Loucy (cell line): Measurements from ENCODE around the gene MEIKIN.

Experiments used
- H2AFZ ChIP-seq: fragments of 200-600 bp; sonication (generic); 2 replicates; pipeline ENCODE4 v1.6.0; 2016; ENCODE audit warnings: antibody characterized with exemption, mild to moderate bottlenecking, low read length, moderate library complexity
- H3F3A ChIP-seq: fragments of 200-600 bp; 2 replicates; pipeline ENCODE4 v1.6.0; 2016; ENCODE audit warnings: antibody characterized with exemption, low read depth, mild to moderate bottlenecking
- H3K27me3 ChIP-seq: fragments of 200-600 bp; sonication (generic); 2 replicates; pipeline ENCODE4 v1.6.1; 2014; ENCODE audit warnings: low read length, mild to moderate bottlenecking; ENCODE audit not compliant: insufficient read depth, poor library complexity, severe bottlenecking
- H3K36me3 ChIP-seq: fragments of 200-600 bp; sonication (generic); 2 replicates; pipeline ENCODE4 v1.6.1; 2016; ENCODE audit warnings: low read length; ENCODE audit not compliant: insufficient read depth
- H3K4me1 ChIP-seq: fragments of 200-600 bp; sonication (generic); 2 replicates; pipeline ENCODE4 v1.5.1; 2014; ENCODE audit warnings: low read length, mild to moderate bottlenecking; ENCODE audit not compliant: insufficient read depth, poor library complexity, severe bottlenecking
- H3K4me2 ChIP-seq: fragments of 200-600 bp; sonication (generic); 2 replicates; pipeline ENCODE4 v1.6.0; 2014; ENCODE audit warnings: antibody characterized with exemption, low read length, low read depth, mild to moderate bottlenecking; ENCODE audit not compliant: poor library complexity, severe bottlenecking
- H3K4me3 ChIP-seq: fragments of 200-600 bp; sonication (generic); 2 replicates; pipeline ENCODE4 v1.5.1; 2014; ENCODE audit warnings: low read length, mild to moderate bottlenecking, mixed read lengths; ENCODE audit not compliant: poor library complexity, severe bottlenecking
- H3K79me2 ChIP-seq: fragments of 200-600 bp; sonication (generic); 2 replicates; pipeline ENCODE4 v1.6.1; 2014; ENCODE audit warnings: low read length; ENCODE audit not compliant: insufficient read depth
- H3K9ac ChIP-seq: fragments of 200-600 bp; sonication (generic); 2 replicates; pipeline ENCODE4 v1.6.0; 2014; ENCODE audit warnings: mild to moderate bottlenecking, low read depth, low read length, moderate library complexity; ENCODE audit not compliant: poor library complexity, severe bottlenecking
- H3K9me2 ChIP-seq: fragments of 200-600 bp; sonication (generic); replicated peaks from 2 replicates; pipeline ENCODE4 v1.6.1; 2016; ENCODE audit warnings: low read depth, low read length, mixed read lengths
- H3K9me3 ChIP-seq: fragments of 200-600 bp; sonication (generic); 2 replicates; pipeline ENCODE4 v1.6.1; 2014; ENCODE audit warnings: mild to moderate bottlenecking, antibody characterized with exemption, low read length, low read depth; ENCODE audit not compliant: insufficient read depth
- H4K20me1 ChIP-seq: fragments of 200-600 bp; sonication (generic); 2 replicates; pipeline ENCODE4 v1.6.0; 2014; ENCODE audit warnings: antibody characterized with exemption, low read length, mild to moderate bottlenecking; ENCODE audit not compliant: insufficient read depth, poor library complexity, severe bottlenecking
- CTCF ChIP-seq: fragments of 200-600 bp; sonication (generic); conservative IDR thresholded peaks from 2 replicates; pipeline ENCODE4 v1.5.1; 2014; ENCODE audit warnings: mild to moderate bottlenecking, antibody characterized with exemption, low read length
- EZH2phosphoT487 ChIP-seq: fragments of 200-600 bp; IDR thresholded peaks from 2 replicates; pipeline ENCODE4 v1.6.1; 2018; ENCODE audit warnings: antibody characterized with exemption, mild to moderate bottlenecking, moderate library complexity, borderline replicate concordance

The MEIKIN gene

GRCh38 chr5:131825404-131826013 lies 120.0 kb downstream of the MEIKIN start:
- Histone ChIP-seq H3K9me2 (no peaks in the 10 kb centered on the region), H3K9me3 (no peaks in the 10 kb centered on the region), H4K20me1 (no peaks in the 10 kb centered on the region), H2AFZ (no peak overlapping the region), H3K4me1 (peaks cover 4% of the 10 kb centered on the region), H3K36me3 (no peaks in the 10 kb centered on the region), H3K4me2 (no peak overlapping the region), H3K9ac (no peak overlapping the region), H3F3A (no peaks in the 10 kb centered on the region), H3K79me2 (no peaks in the 10 kb centered on the region), H3K4me3 (no peak overlapping the region), H3K27me3 (no peaks in the 10 kb centered on the region)
- no peak for TF ChIP-seq EZH2phosphoT487
- no peak for TF ChIP-seq CTCF

GRCh38 chr5:131824631-131825030 lies 120.8 kb downstream of the MEIKIN start:
- H2AFZ ChIP-seq, result no peak overlapping the region
- no peak overlapping the region for H3K4me2 ChIP-seq
- H4K20me1 ChIP-seq, result no peaks in the 10 kb centered on the region
- H3K9ac ChIP-seq, result no peak overlapping the region
- H3K4me1 ChIP-seq, result peaks cover 4% of the 10 kb centered on the region
- H3K36me3 ChIP-seq, result no peaks in the 10 kb centered on the region
- H3K27me3 ChIP-seq, result no peaks in the 10 kb centered on the region
- no peaks in the 10 kb centered on the region for H3K9me3 ChIP-seq
- no peaks in the 10 kb centered on the region for H3K9me2 ChIP-seq
- TF ChIP-seq CTCF (no peak), EZH2phosphoT487 (no peak)
- no peaks in the 10 kb centered on the region for H3F3A ChIP-seq
- no peaks in the 10 kb centered on the region for H3K79me2 ChIP-seq
- H3K4me3 ChIP-seq, result no peak overlapping the region

DNA sequence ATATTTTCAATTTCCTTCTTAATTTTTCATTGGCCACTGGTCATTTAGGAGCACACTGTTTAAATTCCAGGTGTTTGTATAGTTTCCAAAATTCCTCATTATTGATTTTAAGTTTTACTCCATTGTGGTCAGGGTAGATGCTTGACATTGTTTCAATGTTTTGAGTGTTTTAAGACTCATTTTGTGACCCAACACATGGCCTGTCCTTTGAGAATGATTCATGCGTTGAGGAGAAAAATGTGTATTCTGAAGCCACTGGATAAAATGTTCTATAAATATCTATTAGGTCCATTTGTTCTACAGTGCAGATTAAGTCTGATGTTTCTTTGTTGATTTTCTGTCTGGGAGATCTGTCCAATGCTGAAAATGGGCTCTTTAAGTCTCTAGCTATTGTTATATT lies 124.2 kb downstream of the MEIKIN start:
- TF ChIP-seq EZH2phosphoT487 (no peak), CTCF (no peak)
- no peaks in the 10 kb centered on the region for H3F3A ChIP-seq
- no peak overlapping the region for H3K4me3 ChIP-seq
- no peaks in the 10 kb centered on the region for H3K9me3 ChIP-seq
- H3K79me2 ChIP-seq, result no peaks in the 10 kb centered on the region
- H3K9ac ChIP-seq, result no peak overlapping the region
- H3K27me3 ChIP-seq, result no peaks in the 10 kb centered on the region
- H2AFZ ChIP-seq, result no peak overlapping the region
- no peaks in the 10 kb centered on the region for H3K36me3 ChIP-seq
- H3K4me2 ChIP-seq, result no peak overlapping the region
- no peaks in the 10 kb centered on the region for H4K20me1 ChIP-seq
- H3K9me2 ChIP-seq, result no peaks in the 10 kb centered on the region
- no peaks in the 10 kb centered on the region for H3K4me1 ChIP-seq
